ENCODE data around the gene FRMD5.
"Not testable (repeated sequence)": the region's sequence is repeated elsewhere in the genome, so short reads cannot be mapped to it uniquely, and the experiment has no call there.

Gene FRMD5

GRCh38 chr15:43826508-43827341 is 368.3 kb downstream of the FRMD5 start, which contains the start of gene WDR76:
WDR76 (plus strand) TSS chr15:43827002; CDS start chr15:43827033, 31 bp downstream.
- DNase-seq, result peak; percentile 34

GRCh38 chr15:43826029-43826507 is 369.0 kb downstream of the FRMD5 start:
- DNase-seq, result no peak

GRCh38 chr15:43825305-43825704 is 369.8 kb downstream of the FRMD5 start:
- not testable (repeated sequence) for DNase-seq

- peak; percentile 96 for DNase-seq
Observed at GRCh38 chr15:43824302-43825246, 370.5 kb downstream of the FRMD5 start, which contains the start of gene MFAP1. MFAP1 (minus strand) TSS chr15:43824690; CDS start chr15:43824569, 121 bp downstream.

- no peak for DNase-seq
Observed at GRCh38 chr15:43821505-43821904, 373.6 kb downstream of the FRMD5 start.

All from NCI-H1694 (cell line).